DMS53 treated with DMSO at 0.1 percent for 48 hours (cell line): Measurements from ENCODE around the gene HELZ2.

Experiments used
- DNase-seq: peaks from one replicate; lab custom pipeline; 2025; ENCODE audit not compliant: unreplicated experiment; lab: John Stamatoyannopoulos, UW

HELZ2 gene

GRCh38 chr20:63598479-63599395, 24.7 kb upstream of the HELZ2 start:
- no peak for DNase-seq

- DNase-seq = no peak
Observed at GRCh38 chr20:63597651-63598478, 23.8 kb upstream of the HELZ2 start.

- DNase-seq = no peak
Observed at GRCh38 chr20:63596423-63596822, 22.4 kb upstream of the HELZ2 start.

GRCh38 chr20:63595416-63596127, 21.5 kb upstream of the HELZ2 start:
- no peak for DNase-seq

- no peak for DNase-seq
Observed at GRCh38 chr20:63594043-63594561, 20.1 kb upstream of the HELZ2 start.

GRCh38 chr20:63592661-63593060, 18.6 kb upstream of the HELZ2 start:
- DNase-seq = no peak

GRCh38 chr20:63591786-63592355, 17.8 kb upstream of the HELZ2 start:
- DNase-seq = no peak

GRCh38 chr20:63591147-63591533, 17.1 kb upstream of the HELZ2 start:
- DNase-seq = no peak

- DNase-seq = no peak
Observed at GRCh38 chr20:63590218-63591146, 16.4 kb upstream of the HELZ2 start.

GRCh38 chr20:63589261-63590217, 15.5 kb upstream of the HELZ2 start:
- DNase-seq = no peak

GRCh38 chr20:63588641-63589041, 14.6 kb upstream of the HELZ2 start:
- no peak for DNase-seq

- peak; percentile 19 for DNase-seq
Observed at GRCh38 chr20:63587776-63588591, 13.9 kb upstream of the HELZ2 start.

GRCh38 chr20:63587256-63587655, 13.2 kb upstream of the HELZ2 start:
- no peak for DNase-seq

- no peak for DNase-seq
Observed at GRCh38 chr20:63586797-63587196, 12.8 kb upstream of the HELZ2 start.

GRCh38 chr20:63585616-63586565, 11.9 kb upstream of the HELZ2 start:
- no peak for DNase-seq

GRCh38 chr20:63582382-63583063, 8.5 kb upstream of the HELZ2 start:
- DNase-seq = no peak
